GM12874 (cell line): ENCODE data around the gene PPRC1.

ENCODE experiments used
- CTCF ChIP-seq: IDR thresholded peaks from 2 replicates; pipeline ENCODE4 v1.5.1; 2011; ENCODE audit warnings: low read depth, mild to moderate bottlenecking, control low read depth, low read length, moderate library complexity; ENCODE audit not compliant: insufficient read depth

PPRC1 gene

GRCh38 chr10:102170602-102171001 is 37.8 kb downstream of the PPRC1 start:
- no peak for TF ChIP-seq CTCF

GRCh38 chr10:102172288-102172687 is 39.4 kb downstream of the PPRC1 start:
- TF ChIP-seq CTCF: no peak

- TF ChIP-seq CTCF: no peak
Observed at GRCh38 chr10:102175415-102175814, 42.6 kb downstream of the PPRC1 start.

- TF ChIP-seq CTCF: no peak
Observed at GRCh38 chr10:102184606-102185005, 51.8 kb downstream of the PPRC1 start.

GRCh38 chr10:102185272-102185671 is 52.4 kb downstream of the PPRC1 start:
- no peak for TF ChIP-seq CTCF

- TF ChIP-seq CTCF: no peak
Observed at GRCh38 chr10:102185811-102186527, 53.1 kb downstream of the PPRC1 start.

- TF ChIP-seq CTCF: no peak
Observed at GRCh38 chr10:102188298-102188940, 55.6 kb downstream of the PPRC1 start.
